Aorta (tissue), 5 donors: Measurements from ENCODE around the gene CWC15. TPM values are rescaled to one million over a fixed set of nuclear protein-coding genes. Genes with fewer than 3 reads are reported as not detected.
"Not testable (repeated sequence)": the region's sequence is repeated elsewhere in the genome, so short reads cannot be mapped to it uniquely, and the experiment has no call there.

Source experiments
- ATAC-seq: fragments of 200-7000 bp; cut with Tn5 transposase; one replicate; pipeline ENCODE4 v1.9.1; 2022; ENCODE audit warnings: moderate library complexity; ENCODE audit not compliant: low FRiP score
- DNase-seq, 2 donors: peaks; one replicate each; pipeline ENCODE4 v3.0.0-alpha.2; 2020
- H3K27ac ChIP-seq, 2 donors: one replicate each; pipeline ENCODE4 v1.5.1; 2013; ENCODE audit warnings: low read length in 2 of 2, mild to moderate bottlenecking in 2 of 2, moderate library complexity in 2 of 2, control low read depth in 1 of 2, inconsistent platforms in 1 of 2, low read depth in 1 of 2
- H3K27me3 ChIP-seq, 2 donors: one replicate each; pipeline ENCODE4 v1.6.1; 2013; ENCODE audit warnings: control low read depth in 1 of 2, low read length in 1 of 2, mild to moderate bottlenecking in 1 of 2, moderate library complexity in 1 of 2; ENCODE audit not compliant: insufficient read depth in 2 of 2, control insufficient read depth in 1 of 2
- H3K36me3 ChIP-seq, 2 donors: one replicate each; pipeline ENCODE4 v1.6.1; 2013; ENCODE audit warnings: control low read depth in 1 of 2, low read length in 1 of 2, mild to moderate bottlenecking in 1 of 2; ENCODE audit not compliant: insufficient read depth in 2 of 2, control insufficient read depth in 1 of 2
- H3K4me1 ChIP-seq, 2 donors: one replicate each; pipeline ENCODE4 v1.6.1; 2013; ENCODE audit warnings: low read length in 2 of 2, control low read depth in 1 of 2, mild to moderate bottlenecking in 1 of 2, moderate library complexity in 1 of 2; ENCODE audit not compliant: insufficient read depth in 2 of 2, control insufficient read depth in 1 of 2
- H3K4me3 ChIP-seq, 2 donors: one replicate each; pipeline ENCODE4 v1.5.1; 2013; ENCODE audit warnings: low read length in 2 of 2, control low read depth in 1 of 2, mild to moderate bottlenecking in 1 of 2
- H3K9me3 ChIP-seq: one replicate; pipeline ENCODE4 v1.6.1; 2013; ENCODE audit warnings: mild to moderate bottlenecking, low read length; ENCODE audit not compliant: control insufficient read depth
- WGBS, 2 donors: extraction: QIAGEN DNeasy Blood & Tissue Kit; methylation state at CpG; one replicate each; pipeline ENCODE4 v1.1.7; 2013; 5-methylcytosine and 5-hydroxymethylcytosine counted together
- intact Hi-C, 2 donors: fragments of 100-400 bp; cut with DNase I; formaldehyde crosslinking; loops; one replicate each; pipeline versions ENCODE4 v1.14.2 to v1.15.0; 2022
- polyA plus RNA-seq, 2 donors: library from polyadenylated mRNA; stranded (reverse); fragments of 200-250 nt; gene quantifications; one replicate each; pipeline ENCODE4 v1.2.3, GENCODE V29; 2013
- total RNA-seq, 2 donors: library from RNA; stranded (reverse); fragmentation: NEBNext Ultra II Directional; extraction: Animal tissue kit (Norgen Biotek cat#: 25700); gene quantifications; one replicate each; pipeline ENCODE4 v1.2.1, GENCODE V29; 2021
- donor health status: healthy with polysubstance abuse.
- donor health status: Bipolar disorder and iron deficiency.
- donor health status: DM: no; HTN: no; CAD: no.
- donor health status: DM: no; HTN: no; CAD: no.
- donor health status: DM: yes; HTN: yes; CAD: no.

Gene CWC15
- total and polyA plus RNA-seq, 4 donors: 47.5 to 54.7 (median 50.4) TPM

- H3K4me3 ChIP-seq, ATAC-seq, H3K4me1 ChIP-seq, DNase-seq, intact Hi-C loops, H3K9me3 ChIP-seq, H3K27ac ChIP-seq, H3K27me3 ChIP-seq, H3K36me3 ChIP-seq: not testable (repeated sequence)
- 96 to 100% methylated on average over 2 of the region's 2 CpGs for WGBS, 2 donors
Measured at GRCh38 chr11:94913718-94914394, 59.5 kb downstream of the CWC15 start.

- 96 to 98% methylated on average over 9 of the region's 9 CpGs for WGBS, 2 donors
- no peaks in the 10 kb centered on the region for H3K4me1 ChIP-seq
- DNase-seq: no peak
- intact Hi-C loops: no loop called here
- ATAC-seq: no peak
- no peak overlapping the region for H3K4me3 ChIP-seq
- no peaks in the 10 kb centered on the region for H3K27me3 ChIP-seq
- H3K9me3 ChIP-seq: no peaks in the 10 kb centered on the region
- no peaks in the 10 kb centered on the region for H3K36me3 ChIP-seq
- H3K27ac ChIP-seq: no peak overlapping the region
Measured at GRCh38 chr11:94912806-94913205, 60.5 kb downstream of the CWC15 start.

Other genes with a start within 250 kb of the CWC15 start
- 10 to 100 TPM; 66.2 to 78.5 TPM for gene AMOTL1, start 205.2 kb downstream of the CWC15 start, total RNA-seq
- 10 to 100 TPM; 12.5 to 13.0 TPM for gene AMOTL1, start 205.2 kb downstream of the CWC15 start, polyA plus RNA-seq
- gene KDM4D, start 153 bp upstream of the CWC15 start, total RNA-seq: under 1 TPM; 0.45 to 0.75 TPM
- under 1 TPM; 0.13 to 0.31 TPM for gene KDM4D, start 153 bp upstream of the CWC15 start, polyA plus RNA-seq
- not detected for gene KDM4E, start 51.7 kb upstream of the CWC15 start, total RNA-seq
- not detected for gene KDM4E, start 51.7 kb upstream of the CWC15 start, polyA plus RNA-seq
- not detected for gene KDM4F, start 75.9 kb upstream of the CWC15 start, total RNA-seq
- gene KDM4F, start 75.9 kb upstream of the CWC15 start, polyA plus RNA-seq: not detected
- gene SRSF8, start 93.4 kb upstream of the CWC15 start, total RNA-seq: 10 to 100 TPM; 35.8 to 40.5 TPM
- gene SRSF8, start 93.4 kb upstream of the CWC15 start, polyA plus RNA-seq: 10 to 100 TPM; 41.9 to 45.4 TPM
- 10 to 100 TPM; 50.9 to 54.8 TPM for gene ENDOD1, start 116.3 kb upstream of the CWC15 start, total RNA-seq
- 10 to 100 TPM; 19.0 to 71.8 TPM for gene ENDOD1, start 116.3 kb upstream of the CWC15 start, polyA plus RNA-seq